Measurements from ENCODE around the gene IQGAP3. TPM values are rescaled to one million over a fixed set of nuclear protein-coding genes. Genes with fewer than 3 reads are reported as not detected.
A peak's percentile ranks its signal among the peaks of the same experiment; 100 is the strongest.

Gene IQGAP3
- polyA plus RNA-seq, 1 of the 3 experiments (the other 2 are of a cell fraction): 15.6 TPM

- TF ChIP-seq REST (IDR thresholded peaks at IDR 0.05; ENCODE audit: low read depth, low read length): no peak
- no peak; the same call in 1 of the 2 replicates for TF ChIP-seq FOXM1 (IDR thresholded peaks at IDR 0.05; ENCODE audit: low read depth)
- 0 out of 2 replicates have a peak, but pooled peaks have one; percentile 31 for TF ChIP-seq MXI1 (IDR thresholded peaks at IDR 0.05; ENCODE audit: low read depth, low read length)
- TF ChIP-seq YY1 (IDR thresholded peaks at IDR 0.05; ENCODE audit: low read depth): peak; percentile 53
- TF ChIP-seq IRF3 (IDR thresholded peaks at IDR 0.05; ENCODE audit: low read depth, low read length): no peak
- TF ChIP-seq CTCF (IDR thresholded peaks at IDR 0.05): peak; percentile 23; the same call in 1 of the 2 replicates
Measured at GRCh38 chr1:156616463-156616862, 44.1 kb upstream of the IQGAP3 start (continued).

- Histone ChIP-seq H3K4me2 (peak overlapping the region; percentile 64), H3K9ac (no peak overlapping the region), H3K4me1 (ENCODE audit: control insufficient read depth in 1 of 2, insufficient read depth in 2 of 2, low read depth in 1 of 2, low read length in 1 of 2) (peaks cover 0 to 12% of the 10 kb centered on the region in 2 experiments; a peak in 3 of 4 replicates), H3K4me3 (ENCODE audit: low read depth in 2 of 2, low read length in 1 of 2) (peak overlapping the region in 1 of 2 experiments; percentile 9; a peak in 1 of 4 replicates), H2AFZ (ENCODE audit: low read depth) (no peak overlapping the region), H3K27me3 (ENCODE audit: insufficient read depth) (no peaks in the 10 kb centered on the region; the same call in 1 of the 2 replicates), H3K9me3 (no peaks in the 10 kb centered on the region), H3K79me2 (ENCODE audit: insufficient read depth) (no peaks in the 10 kb centered on the region), H3K36me3 (replicated peaks in 1 of 2; ENCODE audit: control insufficient read depth in 1 of 2, insufficient read depth in 2 of 2, low read length in 1 of 2) (no peaks in the 10 kb centered on the region), H4K20me1 (ENCODE audit: insufficient read depth) (no peaks in the 10 kb centered on the region), H3K9me2 (no peaks in the 10 kb centered on the region), H3F3A (replicated peaks; ENCODE audit: insufficient read depth) (peaks cover 24% of the 10 kb centered on the region), H3K27ac (ENCODE audit: low read depth in 2 of 2, low read length in 1 of 2) (peak overlapping the region; percentile 74 to 86)
- 14% methylated on average over 4 of the region's 4 CpGs for WGBS (ENCODE audit: low lambda C conversion rate)
- ChIA-PET POLR2A (interaction anchor here (1.2 kb wide), 1 partner anchor 30 kb away, joined by 4 read pairs; no protein-coding TSS in a partner anchor), CTCF (interaction anchor here (0.6 to 18.0 kb wide), 6 partner anchors 9 to 233 kb away, joined by 3 to 643 read pairs (median 20); no protein-coding TSS in a partner anchor)
- no peak for DNase-seq
- TF ChIP-seq ELF1 (IDR thresholded peaks at IDR 0.05): no peak
- TF ChIP-seq GABPA (IDR thresholded peaks at IDR 0.05; ENCODE audit: low read depth): no peak
- TF ChIP-seq MAX (IDR thresholded peaks at IDR 0.05; ENCODE audit: low read depth): no peak
- no peak for TF ChIP-seq SIN3A (IDR thresholded peaks at IDR 0.05; ENCODE audit: borderline replicate concordance, low read depth, low read length)
- TF ChIP-seq IRF3 (IDR thresholded peaks at IDR 0.05; ENCODE audit: low read depth, low read length): no peak
- no peak for TF ChIP-seq RAD21 (IDR thresholded peaks at IDR 0.05; ENCODE audit: low read length)
- no peak for TF ChIP-seq RFX5 (IDR thresholded peaks at IDR 0.05; ENCODE audit: low read length)
- no peak for TF ChIP-seq USF2 (IDR thresholded peaks at IDR 0.05; ENCODE audit: borderline replicate concordance, low read depth, low read length)
- no peak for TF ChIP-seq CHD2 (IDR thresholded peaks at IDR 0.05; ENCODE audit: low read length, partially characterized antibody)
- no peak for TF ChIP-seq MXI1 (IDR thresholded peaks at IDR 0.05; ENCODE audit: low read depth, low read length)
Measured at GRCh38 chr1:156615946-156616345, 43.6 kb upstream of the IQGAP3 start.
